Activated naive CD8-positive, alpha-beta T cell (primary cell): Measurements from ENCODE around the gene GPR75.
"Not testable (repeated sequence)": the region's sequence is repeated elsewhere in the genome, so short reads cannot be mapped to it uniquely, and the experiment has no call there.

Source experiments
- H3K27ac Mint-ChIP-seq: one replicate; pipeline ENCODE4 v1.8.0; 2021; ENCODE audit warnings: mixed read lengths
- H3K27me3 Mint-ChIP-seq: one replicate; pipeline ENCODE4 v1.8.0; 2021; ENCODE audit warnings: mixed read lengths
- H3K36me3 Mint-ChIP-seq: one replicate; pipeline ENCODE4 v1.8.0; 2021; ENCODE audit warnings: mixed read lengths
- H3K4me1 Mint-ChIP-seq: one replicate; pipeline ENCODE4 v1.8.0; 2021; ENCODE audit warnings: low read depth, mixed read lengths
- H3K4me3 Mint-ChIP-seq: one replicate; pipeline ENCODE4 v1.8.0; 2021; ENCODE audit warnings: mild to moderate bottlenecking, mixed read lengths
- H3K9me3 Mint-ChIP-seq: one replicate; pipeline ENCODE4 v1.8.0; 2021; ENCODE audit warnings: low read depth, mixed read lengths

The GPR75 gene

GRCh38 chr2:53829273-53829979, 30.3 kb downstream of the GPR75 start:
- Mint-ChIP-seq H3K4me1 (no peaks in the 10 kb centered on the region), H3K36me3 (peaks cover 19% of the 10 kb centered on the region), H3K27me3 (no peaks in the 10 kb centered on the region), H3K9me3 (no peaks in the 10 kb centered on the region), H3K27ac (no peak overlapping the region), H3K4me3 (no peak overlapping the region)

DNA sequence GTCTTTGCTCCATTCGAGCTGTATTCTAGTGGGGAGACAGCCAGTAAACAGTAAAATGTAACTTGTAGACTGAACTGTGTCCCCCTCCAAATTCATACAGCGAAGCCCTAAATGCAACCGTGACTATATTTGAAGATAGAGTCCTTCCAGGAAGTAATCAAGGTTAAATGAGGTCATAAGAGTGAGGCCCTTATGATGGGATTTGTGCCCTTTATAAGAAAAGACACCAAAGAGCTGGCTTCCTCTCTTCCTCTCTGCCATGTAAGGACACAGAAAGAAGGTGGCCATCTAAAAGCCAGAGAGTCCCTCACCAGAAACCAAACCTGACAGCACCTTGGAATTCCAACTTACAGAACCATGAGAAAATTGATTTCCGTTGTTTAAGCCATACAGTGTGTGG, 31.4 kb downstream of the GPR75 start:
- Mint-ChIP-seq H3K27ac (no peak overlapping the region), H3K4me3 (no peak overlapping the region), H3K9me3 (no peaks in the 10 kb centered on the region), H3K27me3 (no peaks in the 10 kb centered on the region), H3K4me1 (no peaks in the 10 kb centered on the region), H3K36me3 (peaks cover 11% of the 10 kb centered on the region)

GRCh38 chr2:53827398-53828175, 32.2 kb downstream of the GPR75 start:
- no peaks in the 10 kb centered on the region for H3K9me3 Mint-ChIP-seq
- no peaks in the 10 kb centered on the region for H3K27me3 Mint-ChIP-seq
- H3K4me3 Mint-ChIP-seq: no peak overlapping the region
- no peak overlapping the region for H3K27ac Mint-ChIP-seq
- no peaks in the 10 kb centered on the region for H3K4me1 Mint-ChIP-seq
- H3K36me3 Mint-ChIP-seq: peaks cover 14% of the 10 kb centered on the region

- Mint-ChIP-seq H3K9me3 (no peaks in the 10 kb centered on the region), H3K4me1 (no peaks in the 10 kb centered on the region), H3K36me3 (peaks cover 11% of the 10 kb centered on the region), H3K27me3 (no peaks in the 10 kb centered on the region), H3K27ac (no peak overlapping the region), H3K4me3 (no peak overlapping the region)
These were observed 33.0 kb downstream of the GPR75 start for GRCh38 chr2:53826587-53827397.

DNA sequence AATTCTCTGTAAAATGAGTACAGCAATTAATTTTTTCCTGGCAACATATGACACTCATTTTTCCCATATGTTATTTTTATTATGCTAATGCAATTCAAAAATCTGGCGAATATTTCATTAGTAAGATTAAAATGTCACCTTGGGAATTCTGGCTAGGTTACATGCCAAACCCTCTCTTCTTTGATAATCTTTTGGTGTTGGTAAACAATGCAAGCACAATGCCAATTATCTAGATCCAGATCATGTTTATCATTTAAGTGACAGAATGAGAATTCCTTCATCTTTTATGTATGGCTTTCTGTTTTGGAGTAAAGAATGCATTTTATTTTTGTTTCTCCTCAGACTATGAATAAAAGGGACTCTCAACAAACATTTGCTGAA, 33.7 kb downstream of the GPR75 start:
- Mint-ChIP-seq H3K4me3 (no peak overlapping the region), H3K36me3 (peaks cover 6% of the 10 kb centered on the region), H3K27me3 (no peaks in the 10 kb centered on the region), H3K27ac (no peak overlapping the region), H3K4me1 (no peaks in the 10 kb centered on the region), H3K9me3 (no peaks in the 10 kb centered on the region)

- H3K9me3 Mint-ChIP-seq, H3K27me3 Mint-ChIP-seq, H3K27ac Mint-ChIP-seq, H3K4me1 Mint-ChIP-seq, H3K4me3 Mint-ChIP-seq, H3K36me3 Mint-ChIP-seq: not testable (repeated sequence)
These were observed 36.1 kb downstream of the GPR75 start for GRCh38 chr2:53823639-53824038.

GRCh38 chr2:53821810-53822209, 38.0 kb downstream of the GPR75 start:
- Mint-ChIP-seq H3K27me3 (no peaks in the 10 kb centered on the region), H3K9me3 (no peaks in the 10 kb centered on the region), H3K27ac (no peak overlapping the region), H3K4me3 (no peak overlapping the region), H3K4me1 (no peaks in the 10 kb centered on the region), H3K36me3 (peaks cover 10% of the 10 kb centered on the region)

- peaks cover 13% of the 10 kb centered on the region for H3K36me3 Mint-ChIP-seq
- no peak overlapping the region for H3K4me3 Mint-ChIP-seq
- H3K27me3 Mint-ChIP-seq: no peaks in the 10 kb centered on the region
- H3K27ac Mint-ChIP-seq: no peak overlapping the region
- no peaks in the 10 kb centered on the region for H3K4me1 Mint-ChIP-seq
- no peaks in the 10 kb centered on the region for H3K9me3 Mint-ChIP-seq
These were observed 39.1 kb downstream of the GPR75 start for GRCh38 chr2:53820711-53821110.

DNA sequence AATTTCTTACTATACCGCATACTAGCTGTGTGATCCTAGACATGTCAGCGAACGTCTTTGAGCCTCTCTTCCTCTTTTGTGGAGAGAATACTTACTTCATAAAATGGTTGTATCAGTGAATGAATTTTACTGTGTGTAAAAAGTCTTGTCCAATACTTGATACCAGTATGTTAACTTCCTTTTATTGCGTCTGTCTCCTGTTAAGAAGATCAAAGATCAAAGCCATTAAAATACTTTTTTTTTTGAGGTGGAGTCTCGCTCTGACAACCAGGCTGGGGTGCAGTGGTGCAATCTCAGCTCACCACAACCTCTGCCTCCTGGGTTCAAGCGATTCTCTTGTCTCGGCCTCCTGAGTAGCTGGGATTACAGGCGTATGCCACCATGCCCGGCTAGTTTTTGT, 39.7 kb downstream of the GPR75 start:
- no peaks in the 10 kb centered on the region for H3K4me1 Mint-ChIP-seq
- peaks cover 16% of the 10 kb centered on the region for H3K36me3 Mint-ChIP-seq
- no peaks in the 10 kb centered on the region for H3K9me3 Mint-ChIP-seq
- no peak overlapping the region for H3K27ac Mint-ChIP-seq
- no peaks in the 10 kb centered on the region for H3K27me3 Mint-ChIP-seq
- H3K4me3 Mint-ChIP-seq: no peak overlapping the region

GRCh38 chr2:53819634-53820033, 40.1 kb downstream of the GPR75 start:
- H3K4me1 Mint-ChIP-seq: no peaks in the 10 kb centered on the region
- H3K27ac Mint-ChIP-seq: no peak overlapping the region
- no peaks in the 10 kb centered on the region for H3K27me3 Mint-ChIP-seq
- H3K36me3 Mint-ChIP-seq: peaks cover 16% of the 10 kb centered on the region
- H3K9me3 Mint-ChIP-seq: no peaks in the 10 kb centered on the region
- H3K4me3 Mint-ChIP-seq: no peak overlapping the region

GRCh38 chr2:53818854-53819435, 40.8 kb downstream of the GPR75 start:
- no peak overlapping the region for H3K27ac Mint-ChIP-seq
- no peak overlapping the region for H3K4me3 Mint-ChIP-seq
- H3K9me3 Mint-ChIP-seq: no peaks in the 10 kb centered on the region
- H3K4me1 Mint-ChIP-seq: no peaks in the 10 kb centered on the region
- peaks cover 16% of the 10 kb centered on the region for H3K36me3 Mint-ChIP-seq
- H3K27me3 Mint-ChIP-seq: no peaks in the 10 kb centered on the region

- Mint-ChIP-seq H3K4me3 (no peak overlapping the region), H3K4me1 (no peaks in the 10 kb centered on the region), H3K9me3 (no peaks in the 10 kb centered on the region), H3K27ac (no peak overlapping the region), H3K36me3 (peaks cover 15% of the 10 kb centered on the region), H3K27me3 (no peaks in the 10 kb centered on the region)
These were observed 46.6 kb downstream of the GPR75 start for GRCh38 chr2:53813151-53813550.

GRCh38 chr2:53811601-53812000, 48.2 kb downstream of the GPR75 start:
- Mint-ChIP-seq H3K27me3 (no peaks in the 10 kb centered on the region), H3K27ac (no peak overlapping the region), H3K4me1 (no peaks in the 10 kb centered on the region), H3K36me3 (peaks cover 10% of the 10 kb centered on the region), H3K4me3 (no peak overlapping the region), H3K9me3 (no peaks in the 10 kb centered on the region)
